Measurements from ENCODE around the gene ARHGAP45. TPM values are rescaled to one million over a fixed set of nuclear protein-coding genes. Genes with fewer than 3 reads are reported as not detected.

Gene ARHGAP45
- total RNA-seq, 4 donors from 2014 or later = 17.8 to 28.3 (median 21.2) TPM

DNA sequence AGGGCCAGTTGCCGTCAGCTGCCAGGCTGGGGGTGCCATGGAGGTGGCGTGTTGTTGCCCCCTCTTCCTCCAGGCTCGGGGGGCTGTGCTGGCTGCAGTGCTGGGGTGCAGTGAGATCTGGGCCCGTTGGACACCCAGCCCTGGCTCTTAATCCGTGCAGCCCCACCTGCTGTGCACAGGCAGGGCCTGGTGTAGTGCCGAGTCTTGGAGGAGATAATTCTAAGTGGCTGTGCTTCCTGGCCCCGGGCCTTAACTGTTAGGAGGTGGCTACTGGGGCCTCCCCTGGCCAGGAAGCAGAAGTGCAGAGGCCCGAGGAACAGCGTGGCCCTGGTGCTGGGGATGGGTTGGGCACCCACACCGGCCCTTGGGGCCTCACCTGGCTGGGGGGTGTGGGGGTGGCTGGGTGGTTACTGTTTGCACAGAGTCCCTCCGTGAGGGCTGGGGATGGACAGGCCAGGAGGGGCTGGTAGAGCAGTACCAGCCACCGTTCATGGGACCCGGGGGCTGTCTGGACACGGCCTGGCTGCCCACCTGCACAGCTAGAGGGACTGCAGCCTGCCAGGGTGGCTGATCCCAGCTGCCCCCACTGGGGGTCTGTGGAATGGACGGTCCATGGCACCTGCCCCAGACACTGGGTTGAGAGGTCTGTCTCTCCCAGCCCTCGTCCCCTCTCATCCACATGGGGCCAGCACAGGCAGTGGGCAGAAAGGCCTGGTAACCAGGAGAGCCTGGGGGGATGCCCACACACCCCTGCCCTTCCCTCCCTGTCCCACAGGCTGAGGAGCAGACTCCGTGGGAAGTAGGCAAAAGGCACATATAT lies 40.1 kb downstream of the ARHGAP45 start:
- TF ChIP-seq, protein P1, sequence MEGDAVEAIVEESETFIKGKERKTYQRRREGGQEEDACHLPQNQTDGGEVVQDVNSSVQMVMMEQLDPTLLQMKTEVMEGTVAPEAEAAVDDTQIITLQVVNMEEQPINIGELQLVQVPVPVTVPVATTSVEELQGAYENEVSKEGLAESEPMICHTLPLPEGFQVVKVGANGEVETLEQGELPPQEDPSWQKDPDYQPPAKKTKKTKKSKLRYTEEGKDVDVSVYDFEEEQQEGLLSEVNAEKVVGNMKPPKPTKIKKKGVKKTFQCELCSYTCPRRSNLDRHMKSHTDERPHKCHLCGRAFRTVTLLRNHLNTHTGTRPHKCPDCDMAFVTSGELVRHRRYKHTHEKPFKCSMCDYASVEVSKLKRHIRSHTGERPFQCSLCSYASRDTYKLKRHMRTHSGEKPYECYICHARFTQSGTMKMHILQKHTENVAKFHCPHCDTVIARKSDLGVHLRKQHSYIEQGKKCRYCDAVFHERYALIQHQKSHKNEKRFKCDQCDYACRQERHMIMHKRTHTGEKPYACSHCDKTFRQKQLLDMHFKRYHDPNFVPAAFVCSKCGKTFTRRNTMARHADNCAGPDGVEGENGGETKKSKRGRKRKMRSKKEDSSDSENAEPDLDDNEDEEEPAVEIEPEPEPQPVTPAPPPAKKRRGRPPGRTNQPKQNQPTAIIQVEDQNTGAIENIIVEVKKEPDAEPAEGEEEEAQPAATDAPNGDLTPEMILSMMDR (IDR thresholded peaks at IDR 0.05) = no peak
- no peak for TF ChIP-seq POLR2A (IDR thresholded peaks at IDR 0.05; ENCODE audit: low read depth)
- no peak for TF ChIP-seq EP300 (IDR thresholded peaks at IDR 0.05)
- TF ChIP-seq POLR2AphosphoS5 (IDR thresholded peaks at IDR 0.05) = no peak
- intact Hi-C loops (cut with DNase I) = no loop called here
- no peak overlapping the region for H3K4me3 ChIP-seq
- 70% methylated on average over 8 of the region's 17 CpGs for WGBS
- DNase-seq (ENCODE audit: extremely low spot score) = no peak
- no peaks in the 10 kb centered on the region for H3K9me3 ChIP-seq
- H3K27ac ChIP-seq (replicated peaks in 1 of 4) = peak overlapping the region in 2 of 4 donors; percentile 96 to 100
- H3K27me3 ChIP-seq = no peaks in the 10 kb centered on the region
- H3K36me3 ChIP-seq = peaks cover 35 to 64% (median 62%) of the 10 kb centered on the region in 4 donors
- peaks cover 35 to 60% (median 45%) of the 10 kb centered on the region in 4 donors for H3K4me1 ChIP-seq

DNA sequence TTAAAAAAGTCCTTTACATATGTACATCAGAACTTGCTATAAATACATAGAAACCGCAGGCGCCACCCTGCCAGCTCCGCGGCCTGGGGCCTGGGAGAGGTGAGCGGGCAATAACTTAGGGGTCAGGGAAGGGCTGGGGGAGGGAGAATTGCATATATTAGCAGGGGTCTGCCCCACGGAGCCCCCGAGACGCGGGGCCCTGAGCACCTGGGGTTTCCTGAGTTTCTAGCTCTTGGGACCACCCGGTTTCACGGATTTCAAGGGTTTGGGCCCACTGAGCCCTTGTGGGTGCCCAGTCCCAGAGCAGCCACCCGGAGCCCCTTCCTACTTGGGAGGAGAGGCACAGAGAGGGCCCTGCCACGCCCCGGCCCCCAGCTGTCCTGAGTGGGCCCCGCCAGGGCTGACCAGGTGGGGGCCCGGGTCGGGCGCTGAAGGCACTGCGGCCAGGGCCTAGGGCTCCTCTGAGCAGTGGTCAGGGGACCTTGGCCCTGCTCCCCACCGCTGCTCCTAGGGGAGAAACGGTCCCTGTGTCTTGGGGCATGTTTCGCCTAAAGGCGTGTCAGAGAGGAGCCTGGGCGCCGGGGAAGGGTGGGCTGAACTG lies 40.8 kb downstream of the ARHGAP45 start:
- WGBS = 95% methylated on average over 11 of the region's 25 CpGs
- H3K27me3 ChIP-seq = no peaks in the 10 kb centered on the region
- intact Hi-C loops (cut with DNase I) = no loop called here
- no peak overlapping the region for H3K4me3 ChIP-seq
- peaks cover 36 to 71% (median 69%) of the 10 kb centered on the region in 4 donors for H3K36me3 ChIP-seq
- peak overlapping the region in 2 of 4 donors; percentile 96 to 100 for H3K27ac ChIP-seq (replicated peaks in 1 of 4)
- peaks cover 35 to 60% (median 44%) of the 10 kb centered on the region in 4 donors for H3K4me1 ChIP-seq
- TF ChIP-seq EP300 (IDR thresholded peaks at IDR 0.05) = no peak
- no peak for TF ChIP-seq POLR2A (IDR thresholded peaks at IDR 0.05; ENCODE audit: low read depth)
- TF ChIP-seq, protein P1 (IDR thresholded peaks at IDR 0.05) = no peak
- TF ChIP-seq POLR2AphosphoS5 (IDR thresholded peaks at IDR 0.05) = no peak
- DNase-seq (ENCODE audit: extremely low spot score) = no peak
- no peaks in the 10 kb centered on the region for H3K9me3 ChIP-seq

DNA sequence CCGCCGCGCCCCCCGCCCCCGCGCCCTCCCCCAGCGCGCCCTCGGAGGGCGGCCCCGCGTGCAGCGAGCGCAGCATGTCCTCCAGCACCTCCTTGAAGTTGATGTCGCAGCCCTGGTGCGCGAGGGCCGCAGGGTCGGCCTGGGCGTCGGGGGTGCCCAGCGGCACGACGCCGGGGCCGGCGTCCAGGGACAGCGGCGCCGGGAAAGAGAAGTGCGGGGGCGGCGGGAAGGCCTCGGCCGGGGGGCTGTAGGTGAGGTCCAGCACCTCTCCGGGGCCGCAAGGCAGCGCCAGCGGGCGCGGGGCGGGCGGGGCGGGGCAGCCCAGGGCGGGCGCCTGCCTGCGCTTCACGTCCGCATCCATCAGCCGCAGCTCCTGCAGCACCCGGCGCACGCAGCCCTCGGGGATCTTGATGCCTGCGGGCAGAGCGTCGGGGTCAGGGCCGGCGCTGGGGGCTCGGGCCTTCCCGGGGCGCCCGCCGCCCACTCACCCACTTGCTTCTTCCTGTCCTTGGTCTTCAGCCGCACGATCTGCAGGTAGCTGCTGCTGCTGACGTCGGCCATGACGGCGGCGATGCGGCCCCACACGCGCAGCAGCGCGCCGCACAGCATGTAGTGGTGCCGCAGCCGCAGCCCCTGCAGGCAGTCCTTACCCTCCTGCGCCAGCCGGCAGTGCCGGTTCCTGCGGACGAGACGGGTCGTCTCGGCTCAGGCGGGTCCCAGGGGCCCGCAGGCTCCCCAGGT lies 41.5 kb downstream of the ARHGAP45 start:
- Histone ChIP-seq H3K4me1 (peaks cover 35 to 60% (median 44%) of the 10 kb centered on the region in 4 donors), H3K4me3 (no peak overlapping the region), H3K27ac (replicated peaks in 1 of 4) (no peak overlapping the region), H3K36me3 (peaks cover 36 to 76% (median 72%) of the 10 kb centered on the region in 4 donors), H3K27me3 (no peaks in the 10 kb centered on the region), H3K9me3 (no peaks in the 10 kb centered on the region)
- no peak for DNase-seq (ENCODE audit: extremely low spot score)
- 91% methylated on average over 44 of the region's 89 CpGs for WGBS
- intact Hi-C loops (cut with DNase I) = no loop called here
- TF ChIP-seq POLR2A (IDR thresholded peaks at IDR 0.05; ENCODE audit: low read depth) = no peak
- TF ChIP-seq, protein P1 (IDR thresholded peaks at IDR 0.05) = no peak
- peak in 1 of 2 donors; percentile 9 for TF ChIP-seq POLR2AphosphoS5 (IDR thresholded peaks at IDR 0.05)
- TF ChIP-seq EP300 (IDR thresholded peaks at IDR 0.05) = no peak

DNA sequence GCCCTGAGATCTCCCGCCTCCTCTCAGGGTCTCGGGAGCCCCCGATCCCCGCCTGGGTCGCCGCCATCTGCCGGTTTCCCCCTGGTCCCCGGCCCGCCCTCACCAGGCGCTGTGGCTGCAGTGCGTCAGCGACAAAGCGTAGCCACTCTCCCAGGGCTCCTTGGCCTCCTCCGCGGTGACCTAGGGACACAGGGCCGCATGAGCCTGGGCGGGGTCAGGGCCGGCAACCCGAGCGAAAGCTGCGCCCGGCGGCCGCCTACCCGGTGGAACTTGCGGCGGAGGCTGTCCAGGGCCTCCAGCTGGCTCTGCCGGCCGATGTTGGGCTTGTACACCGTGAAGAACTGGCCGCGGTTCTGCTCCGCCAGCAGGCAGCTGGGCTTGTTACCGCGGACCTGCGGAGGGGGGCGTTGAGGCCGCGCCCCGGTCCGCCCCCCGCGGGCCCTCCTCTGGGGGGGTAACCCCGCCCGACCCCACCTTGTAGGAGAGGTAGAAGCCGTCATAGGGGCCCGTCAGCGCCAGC lies 42.1 kb downstream of the ARHGAP45 start:
- no peaks in the 10 kb centered on the region for H3K27me3 ChIP-seq
- WGBS = 91% methylated on average over 32 of the region's 48 CpGs
- no peak for DNase-seq (ENCODE audit: extremely low spot score)
- H3K4me1 ChIP-seq = peaks cover 40 to 65% (median 49%) of the 10 kb centered on the region in 4 donors
- no peak overlapping the region for H3K4me3 ChIP-seq
- TF ChIP-seq, protein P1 (IDR thresholded peaks at IDR 0.05) = no peak
- peak in 1 of 2 donors; percentile 7 for TF ChIP-seq POLR2AphosphoS5 (IDR thresholded peaks at IDR 0.05)
- no peaks in the 10 kb centered on the region for H3K9me3 ChIP-seq
- intact Hi-C loops (cut with DNase I) = no loop called here
- H3K36me3 ChIP-seq = peaks cover 36 to 81% (median 76%) of the 10 kb centered on the region in 4 donors
- no peak overlapping the region for H3K27ac ChIP-seq (replicated peaks in 1 of 4)
